ENCODE measurements around the gene PAX6. TPM values are rescaled to one million over a fixed set of nuclear protein-coding genes. Genes with fewer than 3 reads are reported as not detected.

Gene PAX6
- total RNA-seq, 1 donor from 2014 or later, result 0.32 TPM

GRCh38 chr11:31822927-31823643, 12.0 kb upstream of the PAX6 start:
- DNase-seq (ENCODE audit: low spot score), result no peak

GRCh38 chr11:31822175-31822926, 11.2 kb upstream of the PAX6 start:
- no peak for DNase-seq (ENCODE audit: low spot score)

GRCh38 chr11:31821766-31822165, 10.6 kb upstream of the PAX6 start:
- DNase-seq (ENCODE audit: low spot score), result no peak

- DNase-seq (ENCODE audit: low spot score), result no peak
Observed at GRCh38 chr11:31821235-31821764, 10.2 kb upstream of the PAX6 start.

GRCh38 chr11:31820438-31820818, 9.3 kb upstream of the PAX6 start:
- no peak for DNase-seq (ENCODE audit: low spot score)

- no peak for DNase-seq (ENCODE audit: low spot score)
Observed at GRCh38 chr11:31819621-31820437, 8.7 kb upstream of the PAX6 start.

GRCh38 chr11:31818874-31819331, 7.8 kb upstream of the PAX6 start:
- DNase-seq (ENCODE audit: low spot score), result no peak

GRCh38 chr11:31818425-31818755, 7.3 kb upstream of the PAX6 start:
- no peak for DNase-seq (ENCODE audit: low spot score)

- no peak for DNase-seq (ENCODE audit: low spot score)
Observed at GRCh38 chr11:31817621-31818424, 6.7 kb upstream of the PAX6 start.

- DNase-seq (ENCODE audit: low spot score), result no peak
Observed at GRCh38 chr11:31817054-31817620, 6.0 kb upstream of the PAX6 start.

GRCh38 chr11:31816468-31817053, 5.4 kb upstream of the PAX6 start:
- no peak for DNase-seq (ENCODE audit: low spot score)

- no peak for DNase-seq (ENCODE audit: low spot score)
Observed at GRCh38 chr11:31815711-31816467, 4.8 kb upstream of the PAX6 start.

GRCh38 chr11:31814176-31814868, 3.2 kb upstream of the PAX6 start:
- DNase-seq (ENCODE audit: low spot score), result no peak

GRCh38 chr11:31813391-31814175, 2.5 kb upstream of the PAX6 start:
- DNase-seq (ENCODE audit: low spot score), result no peak

- no peak for DNase-seq (ENCODE audit: low spot score)
Observed at GRCh38 chr11:31812383-31813381, 1.6 kb upstream of the PAX6 start.

All from mesenteric fat pad (tissue), 1 donor.